Measurements from ENCODE around the gene SLC9A3.

- TF ChIP-seq JUND (IDR thresholded peaks at IDR 0.05): no peak
- no peak for TF ChIP-seq NFIC (IDR thresholded peaks at IDR 0.05; ENCODE audit: borderline replicate concordance)
- no peak for TF ChIP-seq SIN3A (IDR thresholded peaks at IDR 0.05; ENCODE audit: borderline replicate concordance, low read depth, low read length)
- TF ChIP-seq CTCF (IDR thresholded peaks at IDR 0.05): no peak
- TF ChIP-seq ZBTB33 (IDR thresholded peaks at IDR 0.05; ENCODE audit: borderline replicate concordance, low read depth): no peak
- no peak for TF ChIP-seq RCOR1 (IDR thresholded peaks at IDR 0.05; ENCODE audit: low read length)
- TF ChIP-seq RFX5 (IDR thresholded peaks at IDR 0.05; ENCODE audit: low read length): no peak
- TF ChIP-seq CHD2 (IDR thresholded peaks at IDR 0.05; ENCODE audit: low read length, partially characterized antibody): no peak
- no peak for TF ChIP-seq EP300 (IDR thresholded peaks at IDR 0.05; ENCODE audit: borderline replicate concordance in 1 of 2, low read depth in 1 of 2, low read length in 1 of 2)
Observed at GRCh38 chr5:573976-574375, 49.7 kb upstream of the SLC9A3 start.
